SK-N-SH treated with all-trans-retinoic acid at 6 μM for 48 hours (cell line): ENCODE measurements around the gene CTNNAL1.
A peak's percentile ranks its signal among the peaks of the same experiment; 100 is the strongest.

Experiments
- ATAC-seq: fragments of 200-7000 bp; cut with Tn5 transposase; 3 replicates; pipeline ENCODE4 v1.9.1; 2020; ENCODE audit warnings: mild to moderate bottlenecking, moderate library complexity
- ARNTL ChIP-seq: fragments of 450-650 bp; formaldehyde crosslinking; IDR thresholded peaks from 2 replicates; pipeline ENCODE4 v1.5.0; 2020; ENCODE audit warnings: low read depth, mild to moderate bottlenecking, moderate library complexity, borderline replicate concordance
- BACH2 ChIP-seq: fragments of 250-450 bp; sonication (Bioruptor Pico); IDR thresholded peaks from 2 replicates; pipeline ENCODE4 v1.9.0; 2021; ENCODE audit warnings: mild to moderate bottlenecking, borderline replicate concordance
- CREB5 ChIP-seq: fragments of 250-450 bp; sonication (Bioruptor Pico); IDR thresholded peaks from 2 replicates; pipeline ENCODE4 v1.5.1; 2020; ENCODE audit warnings: low read depth, mild to moderate bottlenecking, moderate library complexity
- CSDC2 ChIP-seq: fragments of 250-450 bp; sonication (Bioruptor Pico); IDR thresholded peaks from 2 replicates; pipeline ENCODE4 v1.5.0; 2020; ENCODE audit warnings: mild to moderate bottlenecking, moderate library complexity
- ESRRG ChIP-seq: fragments of 250-450 bp; sonication (Bioruptor Pico); IDR thresholded peaks from 2 replicates; pipeline ENCODE4 v1.6.1; 2021; ENCODE audit warnings: mild to moderate bottlenecking
- ISL1 ChIP-seq: fragments of 250-450 bp; sonication (Bioruptor Pico); IDR thresholded peaks from 2 replicates; pipeline ENCODE4 v2.1.2; 2022; ENCODE audit warnings: mild to moderate bottlenecking, moderate library complexity
- OSR1 ChIP-seq: fragments of 250-450 bp; sonication (Bioruptor Pico); IDR thresholded peaks from 2 replicates; pipeline ENCODE4 v1.8.0; 2022; ENCODE audit warnings: moderate library complexity, mild to moderate bottlenecking, inconsistent platforms
- PATZ1 ChIP-seq: fragments of 250-450 bp; sonication (Bioruptor Pico); IDR thresholded peaks from 2 replicates; pipeline ENCODE4 v1.8.0; 2020; ENCODE audit warnings: mild to moderate bottlenecking, moderate library complexity, borderline replicate concordance
- POU6F1 ChIP-seq: fragments of 250-450 bp; sonication (Bioruptor Pico); IDR thresholded peaks from 2 replicates; pipeline ENCODE4 v1.8.0; 2021; ENCODE audit warnings: low read depth, mild to moderate bottlenecking, moderate library complexity, borderline replicate concordance
- PPARA ChIP-seq: fragments of 250-450 bp; sonication (Bioruptor Pico); IDR thresholded peaks from 2 replicates; pipeline ENCODE4 v1.5.0; 2020; ENCODE audit warnings: mild to moderate bottlenecking, borderline replicate concordance
- RARB ChIP-seq: fragments of 250-450 bp; sonication (Bioruptor Pico); IDR thresholded peaks from 2 replicates; pipeline ENCODE4 v1.8.0; 2021; ENCODE audit warnings: mild to moderate bottlenecking, moderate library complexity
- SNAI2 ChIP-seq: fragments of 250-450 bp; sonication (Bioruptor Pico); IDR thresholded peaks from 2 replicates; pipeline ENCODE4 v1.5.0; 2020; ENCODE audit warnings: mild to moderate bottlenecking, moderate library complexity
- TCF4 ChIP-seq: fragments of 250-450 bp; sonication (Bioruptor Pico); IDR thresholded peaks from 2 replicates; pipeline ENCODE4 v1.8.0; 2021; ENCODE audit warnings: mild to moderate bottlenecking, moderate library complexity, borderline replicate concordance
- TOX ChIP-seq: fragments of 250-450 bp; sonication (Bioruptor Pico); IDR thresholded peaks from 2 replicates; pipeline ENCODE4 v1.8.0; 2021; ENCODE audit warnings: mild to moderate bottlenecking, moderate library complexity, borderline replicate concordance
- ZFP3 ChIP-seq: fragments of 250-450 bp; sonication (Bioruptor Pico); IDR thresholded peaks from 2 replicates; pipeline ENCODE4 v1.5.0; 2020; ENCODE audit warnings: mild to moderate bottlenecking, moderate library complexity
- ZNF565 ChIP-seq: fragments of 450-650 bp; formaldehyde crosslinking; conservative IDR thresholded peaks from 2 replicates; pipeline ENCODE4 v1.5.0; 2020; ENCODE audit warnings: low read depth, mild to moderate bottlenecking, moderate library complexity
- ZNF70 ChIP-seq: fragments of 450-650 bp; formaldehyde crosslinking; IDR thresholded peaks from 2 replicates; pipeline ENCODE4 v1.5.0; 2020; ENCODE audit warnings: mild to moderate bottlenecking, moderate library complexity
- ZNF8 ChIP-seq: fragments of 450-650 bp; formaldehyde crosslinking; IDR thresholded peaks from 2 replicates; pipeline ENCODE4 v1.5.0; 2020; ENCODE audit warnings: mild to moderate bottlenecking, moderate library complexity
- TF ChIP-seq, protein P1 (sequence below): fragments of 250-450 bp; sonication (Bioruptor Pico); IDR thresholded peaks from 2 replicates; pipeline ENCODE4 v1.5.1; 2021; ENCODE audit warnings: mild to moderate bottlenecking, moderate library complexity
- TF ChIP-seq, protein P2 (sequence below): fragments of 250-450 bp; sonication (Bioruptor Pico); IDR thresholded peaks from 2 replicates; pipeline ENCODE4 v1.5.0; 2020; ENCODE audit warnings: mild to moderate bottlenecking, moderate library complexity

Gene CTNNAL1

GRCh38 chr9:108996643-108997042 lies 16.7 kb downstream of the CTNNAL1 start:
- no peak for ATAC-seq

DNA sequence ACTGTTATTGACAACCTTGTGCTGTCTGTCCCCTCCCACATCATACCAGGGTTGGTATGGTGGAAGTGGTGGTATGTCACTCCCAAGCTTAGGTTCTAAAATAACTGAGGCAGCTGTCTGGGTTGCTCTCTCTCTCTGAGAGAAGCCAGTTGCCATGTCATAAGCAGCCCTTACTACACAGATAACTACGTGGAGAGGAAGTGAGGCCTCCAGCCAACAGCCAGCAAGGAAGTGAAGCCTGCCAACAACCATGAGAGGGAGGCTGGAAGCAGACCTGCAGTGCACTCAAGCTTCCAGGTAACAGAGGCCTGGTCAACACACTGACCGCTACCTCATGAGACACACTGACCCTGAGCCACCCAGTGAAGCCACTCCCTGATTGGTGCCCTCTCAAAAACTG lies 18.6 kb downstream of the CTNNAL1 start:
- TF ChIP-seq SNAI2 (CRISPR knock-in tag) = no peak
- TF ChIP-seq ZFP3 (CRISPR knock-in tag) = no peak
- no peak for TF ChIP-seq PATZ1 (CRISPR knock-in tag)
- no peak for TF ChIP-seq ZNF8 (CRISPR knock-in tag)
- no peak for TF ChIP-seq PPARA (CRISPR knock-in tag)
- no peak for TF ChIP-seq OSR1
- TF ChIP-seq ZNF70 (CRISPR knock-in tag) = no peak
- no peak for TF ChIP-seq BACH2 (CRISPR knock-in tag)
- no peak for TF ChIP-seq CREB5 (CRISPR knock-in tag)
- no peak for TF ChIP-seq CSDC2
- TF ChIP-seq ARNTL (CRISPR knock-in tag) = no peak
- TF ChIP-seq TOX = no peak
- TF ChIP-seq RARB (CRISPR knock-in tag) = no peak
- TF ChIP-seq, protein P1, sequence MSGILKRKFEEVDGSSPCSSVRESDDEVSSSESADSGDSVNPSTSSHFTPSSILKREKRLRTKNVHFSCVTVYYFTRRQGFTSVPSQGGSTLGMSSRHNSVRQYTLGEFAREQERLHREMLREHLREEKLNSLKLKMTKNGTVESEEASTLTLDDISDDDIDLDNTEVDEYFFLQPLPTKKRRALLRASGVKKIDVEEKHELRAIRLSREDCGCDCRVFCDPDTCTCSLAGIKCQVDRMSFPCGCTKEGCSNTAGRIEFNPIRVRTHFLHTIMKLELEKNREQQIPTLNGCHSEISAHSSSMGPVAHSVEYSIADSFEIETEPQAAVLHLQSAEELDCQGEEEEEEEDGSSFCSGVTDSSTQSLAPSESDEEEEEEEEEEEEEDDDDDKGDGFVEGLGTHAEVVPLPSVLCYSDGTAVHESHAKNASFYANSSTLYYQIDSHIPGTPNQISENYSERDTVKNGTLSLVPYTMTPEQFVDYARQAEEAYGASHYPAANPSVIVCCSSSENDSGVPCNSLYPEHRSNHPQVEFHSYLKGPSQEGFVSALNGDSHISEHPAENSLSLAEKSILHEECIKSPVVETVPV (CRISPR knock-in tag) = no peak
- TF ChIP-seq, protein P2, sequence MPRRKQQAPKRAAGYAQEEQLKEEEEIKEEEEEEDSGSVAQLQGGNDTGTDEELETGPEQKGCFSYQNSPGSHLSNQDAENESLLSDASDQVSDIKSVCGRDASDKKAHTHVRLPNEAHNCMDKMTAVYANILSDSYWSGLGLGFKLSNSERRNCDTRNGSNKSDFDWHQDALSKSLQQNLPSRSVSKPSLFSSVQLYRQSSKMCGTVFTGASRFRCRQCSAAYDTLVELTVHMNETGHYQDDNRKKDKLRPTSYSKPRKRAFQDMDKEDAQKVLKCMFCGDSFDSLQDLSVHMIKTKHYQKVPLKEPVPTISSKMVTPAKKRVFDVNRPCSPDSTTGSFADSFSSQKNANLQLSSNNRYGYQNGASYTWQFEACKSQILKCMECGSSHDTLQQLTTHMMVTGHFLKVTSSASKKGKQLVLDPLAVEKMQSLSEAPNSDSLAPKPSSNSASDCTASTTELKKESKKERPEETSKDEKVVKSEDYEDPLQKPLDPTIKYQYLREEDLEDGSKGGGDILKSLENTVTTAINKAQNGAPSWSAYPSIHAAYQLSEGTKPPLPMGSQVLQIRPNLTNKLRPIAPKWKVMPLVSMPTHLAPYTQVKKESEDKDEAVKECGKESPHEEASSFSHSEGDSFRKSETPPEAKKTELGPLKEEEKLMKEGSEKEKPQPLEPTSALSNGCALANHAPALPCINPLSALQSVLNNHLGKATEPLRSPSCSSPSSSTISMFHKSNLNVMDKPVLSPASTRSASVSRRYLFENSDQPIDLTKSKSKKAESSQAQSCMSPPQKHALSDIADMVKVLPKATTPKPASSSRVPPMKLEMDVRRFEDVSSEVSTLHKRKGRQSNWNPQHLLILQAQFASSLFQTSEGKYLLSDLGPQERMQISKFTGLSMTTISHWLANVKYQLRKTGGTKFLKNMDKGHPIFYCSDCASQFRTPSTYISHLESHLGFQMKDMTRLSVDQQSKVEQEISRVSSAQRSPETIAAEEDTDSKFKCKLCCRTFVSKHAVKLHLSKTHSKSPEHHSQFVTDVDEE (CRISPR knock-in tag) = no peak
- peak; percentile 51; the same call in 1 of the 3 replicates for ATAC-seq

More at GRCh38 chr9:108996643-108997042, 16.7 kb downstream of the CTNNAL1 start:
- TF ChIP-seq POU6F1 (CRISPR knock-in tag) (no peak), PPARA (CRISPR knock-in tag) (no peak), ESRRG (CRISPR knock-in tag) (no peak), ZNF565 (CRISPR knock-in tag) (no peak), PATZ1 (CRISPR knock-in tag) (no peak), RARB (CRISPR knock-in tag) (no peak), ISL1 (CRISPR knock-in tag) (no peak), SNAI2 (CRISPR knock-in tag) (no peak), TCF4 (CRISPR knock-in tag) (no peak), TOX (no peak), ZFP3 (CRISPR knock-in tag) (no peak)
- TF ChIP-seq, protein P2 (CRISPR knock-in tag) = no peak
